PC-9 (cell line): Measurements from ENCODE around the gene RIMKLA. TPM values are rescaled to one million over a fixed set of nuclear protein-coding genes. Genes with fewer than 3 reads are reported as not detected.

Experiments used
- BruUV-seq: library from RNA; stranded (reverse); fragments of 400-500 nt; replicated peaks from 2 replicates; lab custom pipeline; 2021; lab: Mats Ljungman, UMichigan
- CTCF ChIA-PET: fragments of 300-600 bp; sonication (Branson Sonifier 250); formaldehyde crosslinking; loops from one replicate; lab custom pipeline; 2022; ENCODE audit warnings: antibody characterized with exemption; lab: Charles Lee
- POLR2A ChIA-PET: fragments of 300-600 bp; sonication (Branson Sonifier 250); formaldehyde crosslinking; loops from one replicate; lab custom pipeline; 2022; ENCODE audit warnings: antibody characterized with exemption; ENCODE audit not compliant: unreplicated experiment; lab: Charles Lee
- DNase-seq, 2 experiments: peaks; one replicate each; pipeline versions ENCODE4 v3.0.0 to v3.0.0-alpha.2; 2015 to 2022; ENCODE audit warnings: mixed read lengths in 1 of 2
- H2AFZ ChIP-seq: fragments of 200-600 bp; sonication (generic); 2 replicates; pipeline ENCODE4 v1.8.1; 2017; ENCODE audit warnings: antibody characterized with exemption
- H3F3A ChIP-seq: fragments of 200-600 bp; sonication (generic); 2 replicates; pipeline ENCODE4 v1.8.1; 2017; ENCODE audit warnings: antibody characterized with exemption, mild to moderate bottlenecking, low read depth; ENCODE audit not compliant: insufficient read depth
- H3K27ac ChIP-seq: fragments of 200-600 bp; sonication (generic); 2 replicates; pipeline ENCODE4 v1.6.1; 2016; ENCODE audit warnings: mixed run types
- H3K27me3 ChIP-seq: fragments of 200-600 bp; sonication (generic); 2 replicates; pipeline ENCODE4 v1.6.1; 2016; ENCODE audit warnings: low read depth, mixed run types; ENCODE audit not compliant: insufficient read depth
- H3K36me3 ChIP-seq: fragments of 200-600 bp; sonication (generic); 2 replicates; pipeline ENCODE4 v1.6.1; 2016; ENCODE audit warnings: low read depth, mixed run types
- H3K4me1 ChIP-seq: fragments of 200-600 bp; sonication (generic); replicated peaks from 2 replicates; pipeline ENCODE4 v1.6.1; 2016; ENCODE audit warnings: mixed run types; ENCODE audit not compliant: insufficient read depth
- H3K4me2 ChIP-seq: fragments of 200-600 bp; sonication (generic); 2 replicates; pipeline ENCODE4 v1.6.1; 2017; ENCODE audit warnings: mixed run types
- H3K4me3 ChIP-seq: fragments of 200-600 bp; sonication (generic); 2 replicates; pipeline ENCODE4 v1.6.1; 2016; ENCODE audit warnings: mixed run types
- H3K79me2 ChIP-seq: fragments of 200-600 bp; sonication (generic); 2 replicates; pipeline ENCODE4 v1.6.1; 2017; ENCODE audit warnings: low read depth, mixed run types
- H3K9me2 ChIP-seq: fragments of 200-600 bp; sonication (generic); 2 replicates; pipeline ENCODE4 v1.8.1; 2017; ENCODE audit warnings: mild to moderate bottlenecking; ENCODE audit not compliant: insufficient read depth
- H3K9me3 ChIP-seq: fragments of 200-600 bp; sonication (generic); 2 replicates; pipeline ENCODE4 v1.8.1; 2016; ENCODE audit warnings: low read depth; ENCODE audit not compliant: insufficient read depth
- H4K20me1 ChIP-seq: fragments of 200-600 bp; sonication (generic); 2 replicates; pipeline ENCODE4 v1.8.1; 2017; ENCODE audit not compliant: insufficient read depth
- CTCF ChIP-seq: fragments of 200-600 bp; sonication (generic); conservative IDR thresholded peaks from 2 replicates; pipeline ENCODE4 v1.6.1; 2017; ENCODE audit warnings: mixed run types, antibody characterized with exemption, mild to moderate bottlenecking, moderate library complexity
- EZH2 ChIP-seq: fragments of 200-600 bp; sonication (generic); IDR thresholded peaks from 2 replicates; pipeline ENCODE4 v1.8.0; 2017; ENCODE audit warnings: antibody characterized with exemption, low read depth
- intact Hi-C: fragments of 100-400 bp; cut with micrococcal nuclease; formaldehyde crosslinking; loops from one replicate; pipeline ENCODE4 v1.10.0; 2022; ENCODE audit not compliant: unreplicated experiment
- total RNA-seq: library from RNA; stranded (reverse); gene quantifications from 2 replicates; pipeline ENCODE4 v1.2.3, GENCODE V29; 2021

The RIMKLA gene
- total RNA-seq, 1 experiment from 2014 or later: 0.35 TPM

- TF ChIP-seq CTCF (no peak), EZH2 (no peak)
- no peaks in the 10 kb centered on the region for H3K9me2 ChIP-seq
- H3K4me2 ChIP-seq: peak overlapping the region; percentile 52
- DNase-seq: peak in 1 of 2 experiments; percentile 63
- no peak overlapping the region for H3K4me3 ChIP-seq
- H3K27ac ChIP-seq: peak overlapping the region; percentile 66
- H3F3A ChIP-seq: no peaks in the 10 kb centered on the region
- H3K9me3 ChIP-seq: no peaks in the 10 kb centered on the region
- H3K79me2 ChIP-seq: no peaks in the 10 kb centered on the region
- ChIA-PET POLR2A (no interaction called here), CTCF (no interaction called here)
- no peaks in the 10 kb centered on the region for H4K20me1 ChIP-seq
- H3K27me3 ChIP-seq: no peaks in the 10 kb centered on the region
- H3K36me3 ChIP-seq: no peaks in the 10 kb centered on the region
- peaks cover 30% of the 10 kb centered on the region for H3K4me1 ChIP-seq
- no peak overlapping the region for H2AFZ ChIP-seq
- BruUV-seq: no TSS peak
- intact Hi-C loops: no loop called here
Measured at GRCh38 chr1:42392967-42393848, 12.6 kb downstream of the RIMKLA start.

- Histone ChIP-seq H3K4me1 (no peaks in the 10 kb centered on the region), H3K79me2 (no peaks in the 10 kb centered on the region), H3K27ac (no peak overlapping the region), H3K9me2 (no peaks in the 10 kb centered on the region), H3K4me2 (no peak overlapping the region), H2AFZ (no peak overlapping the region), H3K9me3 (no peaks in the 10 kb centered on the region), H3K36me3 (no peaks in the 10 kb centered on the region), H3K27me3 (no peaks in the 10 kb centered on the region), H4K20me1 (no peaks in the 10 kb centered on the region), H3F3A (no peaks in the 10 kb centered on the region), H3K4me3 (no peak overlapping the region)
- TF ChIP-seq EZH2: no peak
- TF ChIP-seq CTCF: no peak
- BruUV-seq: no TSS peak
- POLR2A ChIA-PET: no interaction called here
- CTCF ChIA-PET: interaction anchor here (0.6 kb wide), 1 partner anchor 523 kb away, joined by 3 read pairs; no protein-coding TSS in a partner anchor
- DNase-seq: no peak
- intact Hi-C loops: no loop called here
Measured at GRCh38 chr1:42399315-42400100, 18.9 kb downstream of the RIMKLA start.

GRCh38 chr1:42403880-42404400, 23.3 kb downstream of the RIMKLA start:
- Histone ChIP-seq H4K20me1 (no peaks in the 10 kb centered on the region), H3F3A (no peaks in the 10 kb centered on the region), H3K27me3 (no peaks in the 10 kb centered on the region), H3K9me2 (no peaks in the 10 kb centered on the region), H3K4me2 (no peak overlapping the region), H3K36me3 (no peaks in the 10 kb centered on the region), H3K79me2 (no peaks in the 10 kb centered on the region), H3K4me1 (no peaks in the 10 kb centered on the region), H3K27ac (no peak overlapping the region), H3K9me3 (no peaks in the 10 kb centered on the region), H3K4me3 (no peak overlapping the region), H2AFZ (no peak overlapping the region)
- ChIA-PET POLR2A (interaction anchor here (0.6 kb wide), 1 partner anchor 19 kb away, joined by 5 read pairs; no protein-coding TSS in a partner anchor), CTCF (no interaction called here)
- no peak for DNase-seq
- no TSS peak for BruUV-seq
- intact Hi-C loops: no loop called here
- TF ChIP-seq EZH2 (no peak), CTCF (0 out of 2 replicates have a peak, but pooled peaks have one; percentile 26)
